A673 (cell line): ENCODE measurements around the gene BCAP29.
A peak's percentile ranks its signal among the peaks of the same experiment; 100 is the strongest.

ENCODE experiments used
- CTCF ChIP-seq: fragments of 300-800, 200-600 bp; sonication (generic); conservative IDR thresholded peaks from 2 replicates; pipeline ENCODE4 v1.5.1; 2017; ENCODE audit warnings: low read depth, mild to moderate bottlenecking, antibody characterized with exemption, low read length, moderate library complexity, mixed read lengths
- EZH2 ChIP-seq: fragments of 200-600 bp; sonication (generic); IDR thresholded peaks from 2 replicates; pipeline ENCODE4 v1.6.1; 2017; ENCODE audit warnings: borderline replicate concordance, low read depth, mild to moderate bottlenecking, mixed read lengths, antibody characterized with exemption, low read length; ENCODE audit not compliant: poor library complexity, severe bottlenecking

GRCh38 chr7:107643407-107643806 lies 63.4 kb downstream of the BCAP29 start:
- TF ChIP-seq CTCF: peak; percentile 50
- no peak for TF ChIP-seq EZH2
